Measurements from ENCODE around the gene GOLGA5.

The GOLGA5 gene

DNA sequence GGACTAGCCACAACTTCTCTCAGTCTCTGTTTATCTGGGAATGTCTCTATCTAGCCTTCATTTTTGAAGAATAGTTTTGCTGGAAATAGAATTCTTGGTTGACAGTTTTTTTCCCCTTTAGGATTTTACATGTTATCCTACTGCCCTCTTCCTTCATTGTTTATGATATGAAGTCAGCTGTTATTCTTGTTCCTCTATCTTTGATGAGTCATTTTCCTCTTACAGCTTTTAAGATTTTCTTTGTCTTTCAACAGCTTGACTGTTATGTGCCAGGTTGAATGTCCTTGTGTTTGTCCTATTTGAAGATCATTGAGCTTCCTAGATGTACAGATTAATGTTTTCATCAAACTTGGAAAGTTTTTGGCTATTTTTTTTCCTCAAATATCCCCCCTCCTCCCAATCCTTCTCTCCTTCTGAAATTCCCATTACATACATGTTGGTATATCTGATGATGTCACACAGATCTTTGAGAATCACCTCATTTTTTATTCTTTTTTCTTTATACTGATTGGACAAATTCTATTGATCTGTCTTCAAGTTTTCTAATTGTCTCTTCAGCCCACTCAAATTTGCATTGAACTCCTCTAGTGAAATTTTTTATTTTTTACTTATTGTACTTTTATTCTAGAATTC is 4.5 kb upstream of the GOLGA5 start:
- TF ChIP-seq CTCF (IDR thresholded peaks at IDR 0.05; ENCODE audit: low read depth, low read length, missing control alignments): no peak
- no peak for DNase-seq (ENCODE audit: low read depth)
- in situ Hi-C loops (cut with HindIII; ENCODE audit: low sequenced_read_pairs): no loop called here
- H3K4me3 ChIP-seq (ENCODE audit: low read depth, low read length): no peak overlapping the region

DNA sequence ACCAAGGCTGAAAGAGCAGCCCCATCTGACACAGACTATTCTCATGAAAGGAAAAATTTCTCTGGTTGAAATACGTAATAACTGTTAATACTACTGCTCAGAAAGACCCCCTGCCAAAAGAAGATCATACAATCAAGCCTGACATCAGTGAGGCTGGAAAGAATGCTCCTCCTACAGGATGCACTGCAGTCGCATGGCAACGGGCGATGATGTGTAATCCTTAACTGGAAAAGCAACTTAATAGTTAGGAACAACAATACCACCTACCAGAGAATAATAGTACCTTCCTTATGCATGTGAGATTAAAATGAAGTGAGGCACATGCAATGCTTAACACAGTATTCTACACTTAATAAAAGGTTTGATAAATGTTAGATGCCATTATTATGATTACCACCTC is 1.2 kb upstream of the GOLGA5 start:
- no peak overlapping the region for H3K4me3 ChIP-seq (ENCODE audit: low read depth, low read length)
- no peak for TF ChIP-seq CTCF (IDR thresholded peaks at IDR 0.05; ENCODE audit: low read depth, low read length, missing control alignments)
- in situ Hi-C loops (cut with HindIII; ENCODE audit: low sequenced_read_pairs): no loop called here
- DNase-seq (ENCODE audit: low read depth): no peak

- no peak for TF ChIP-seq CTCF (IDR thresholded peaks at IDR 0.05; ENCODE audit: low read depth, low read length, missing control alignments)
- in situ Hi-C loops (cut with HindIII; ENCODE audit: low sequenced_read_pairs): no loop called here
- peak overlapping the region; percentile 99 for H3K4me3 ChIP-seq (ENCODE audit: low read depth, low read length)
- no peak for DNase-seq (ENCODE audit: low read depth)
Observed at GRCh38 chr14:92794547-92794941, 439 bp downstream of the GOLGA5 start.

DNA sequence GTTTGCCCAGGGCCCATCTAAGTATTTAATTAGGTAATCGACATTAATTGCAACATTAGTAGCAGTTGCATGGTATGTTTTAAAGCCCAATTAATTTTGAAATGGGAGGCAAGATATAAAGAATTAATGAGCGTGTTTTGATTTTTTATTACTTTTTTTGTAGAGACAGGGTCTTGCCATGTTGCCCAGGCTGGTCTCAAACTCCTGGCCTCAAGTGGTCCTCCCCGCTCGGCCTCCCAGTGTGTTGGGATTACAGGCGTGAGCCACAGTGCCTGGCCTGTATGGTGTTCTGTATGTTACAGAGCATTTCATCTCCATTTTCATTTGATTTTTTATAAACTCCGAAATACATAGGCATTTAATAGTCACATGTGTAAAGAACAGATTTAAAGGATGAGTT is 856 bp downstream of the GOLGA5 start:
- no peak for TF ChIP-seq CTCF (IDR thresholded peaks at IDR 0.05; ENCODE audit: low read depth, low read length, missing control alignments)
- peak overlapping the region; percentile 99 for H3K4me3 ChIP-seq (ENCODE audit: low read depth, low read length)
- no peak for DNase-seq (ENCODE audit: low read depth)
- in situ Hi-C loops (cut with HindIII; ENCODE audit: low sequenced_read_pairs): no loop called here

DNA sequence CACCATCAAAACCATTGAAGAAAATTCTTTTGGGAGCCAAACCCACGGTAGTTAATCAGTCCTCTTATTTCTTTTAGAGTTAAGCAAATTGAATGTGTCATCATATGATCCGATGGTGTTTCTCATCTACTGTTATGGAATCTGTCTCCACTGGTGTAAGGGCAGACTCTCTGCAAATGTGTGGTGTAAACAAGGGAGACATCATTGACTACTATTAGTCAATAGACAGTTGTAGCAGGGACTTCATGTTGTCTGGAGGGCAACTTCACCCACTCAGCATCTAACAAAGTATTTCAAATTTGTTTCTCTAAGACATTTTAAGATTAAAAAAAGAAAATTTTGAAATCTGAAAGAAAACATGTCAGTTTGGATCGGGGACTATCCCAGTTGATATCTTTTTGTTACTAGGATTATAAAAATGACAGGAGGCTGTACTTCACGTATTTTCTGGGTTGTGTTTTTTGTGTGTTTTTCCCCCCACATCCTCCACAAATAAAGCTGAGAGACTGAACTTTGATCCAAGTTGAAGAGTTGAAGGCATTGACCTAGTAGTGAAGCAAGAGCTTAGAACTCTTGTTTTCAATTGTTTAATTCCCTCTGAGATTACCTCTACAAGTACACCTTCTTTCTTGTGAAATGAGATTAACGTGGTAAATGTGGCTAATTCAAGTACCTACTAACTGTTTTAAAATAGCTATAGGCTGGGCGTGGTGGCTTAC is 4.0 kb downstream of the GOLGA5 start:
- in situ Hi-C loops (cut with HindIII; ENCODE audit: low sequenced_read_pairs): no loop called here
- DNase-seq (ENCODE audit: low read depth): no peak
- no peak for TF ChIP-seq CTCF (IDR thresholded peaks at IDR 0.05; ENCODE audit: low read depth, low read length, missing control alignments)
- H3K4me3 ChIP-seq (ENCODE audit: low read depth, low read length): no peak overlapping the region

GRCh38 chr14:92798811-92799210 is 4.7 kb downstream of the GOLGA5 start:
- no peak for DNase-seq (ENCODE audit: low read depth)
- H3K4me3 ChIP-seq (ENCODE audit: low read depth, low read length): no peak overlapping the region
- no peak for TF ChIP-seq CTCF (IDR thresholded peaks at IDR 0.05; ENCODE audit: low read depth, low read length, missing control alignments)
- in situ Hi-C loops (cut with HindIII; ENCODE audit: low sequenced_read_pairs): no loop called here

Data from astrocyte of the cerebellum (primary cell).